ENCODE data around the gene ANO2.

- no peak for TF ChIP-seq CTCF (IDR thresholded peaks at IDR 0.05)
- no peak for TF ChIP-seq POLR2A (IDR thresholded peaks at IDR 0.05)
- TF ChIP-seq POLR2AphosphoS5 (IDR thresholded peaks at IDR 0.05), result no peak
- TF ChIP-seq EP300 (IDR thresholded peaks at IDR 0.05), result no peak
Measured at GRCh38 chr12:5941907-5942306, 3.2 kb downstream of the ANO2 start.

All from stomach (tissue), 4 donors.